Common myeloid progenitor, CD34-positive (primary cell): ENCODE data around the gene RADX.
A peak's percentile ranks its signal among the peaks of the same experiment; 100 is the strongest.

Experiments
- CTCF ChIA-PET: fragments of 350-600 bp; sonication (Branson Sonifier 250); formaldehyde crosslinking; loops from one replicate; lab custom pipeline; 2021; ENCODE audit warnings: antibody characterized with exemption; lab: Charles Lee
- POLR2A ChIA-PET: fragments of 350-600 bp; sonication (Branson Sonifier 250); formaldehyde crosslinking; loops from one replicate; lab custom pipeline; 2021; ENCODE audit warnings: antibody characterized with exemption; lab: Charles Lee
- DNase-seq, 3 donors: peaks; one replicate each; pipeline versions ENCODE4 v3.0.0 to v3.0.0-alpha.2; 2013
- H3K27ac ChIP-seq, 2 experiments: 1 replicate in 1 of 2; 2 replicates in 1 of 2; pipeline ENCODE4 v1.7.0; 2013; ENCODE audit warnings: inconsistent platforms in 2 of 2, low read length in 2 of 2, mild to moderate bottlenecking in 2 of 2, low read depth in 1 of 2, moderate library complexity in 1 of 2; ENCODE audit not compliant: severe bottlenecking in 2 of 2, insufficient read depth in 1 of 2, poor library complexity in 1 of 2
- H3K27me3 ChIP-seq, 5 experiments: replicated peaks in 2 of 5; 1 replicate in 3 of 5; 2 replicates in 2 of 5; pipeline versions ENCODE4 v1.6.1 to v1.7.0; 2013; ENCODE audit warnings: low read length in 4 of 5, mild to moderate bottlenecking in 2 of 5, moderate library complexity in 2 of 5, inconsistent platforms in 1 of 5; ENCODE audit not compliant: insufficient read depth in 5 of 5, control insufficient read depth in 4 of 5
- H3K36me3 ChIP-seq, 4 experiments: 1 replicate in 2 of 4; 2 replicates in 2 of 4; pipeline versions ENCODE4 v1.6.1 to v1.7.0; 2013; ENCODE audit warnings: low read length in 3 of 4, control low read depth in 1 of 4, mild to moderate bottlenecking in 1 of 4; ENCODE audit not compliant: control insufficient read depth in 4 of 4, insufficient read depth in 4 of 4
- H3K4me1 ChIP-seq, 4 experiments: 1 replicate in 3 of 4; 2 replicates in 1 of 4; pipeline versions ENCODE4 v1.6.1 to v1.7.1; 2013; ENCODE audit warnings: low read length in 3 of 4, mild to moderate bottlenecking in 3 of 4, control low read depth in 1 of 4, inconsistent platforms in 1 of 4, moderate library complexity in 1 of 4; ENCODE audit not compliant: control insufficient read depth in 4 of 4, insufficient read depth in 4 of 4; ENCODE audit errors: control extremely low read depth in 1 of 4
- H3K4me3 ChIP-seq, 7 experiments: 1 replicate in 4 of 7; 2 replicates in 3 of 7; pipeline versions ENCODE4 v1.5.1 to v1.7.0; 2013; ENCODE audit warnings: mild to moderate bottlenecking in 7 of 7, low read length in 6 of 7, moderate library complexity in 6 of 7, inconsistent platforms in 2 of 7, low read depth in 2 of 7, control low read depth in 1 of 7; ENCODE audit not compliant: insufficient read depth in 4 of 7, control insufficient read depth in 1 of 7; ENCODE audit errors: extremely low read depth in 1 of 7
- H3K9me3 ChIP-seq, 5 experiments: 1 replicate in 4 of 5; 2 replicates in 1 of 5; pipeline versions ENCODE4 v1.6.1 to v1.7.1; 2013; ENCODE audit warnings: low read length in 4 of 5, mild to moderate bottlenecking in 2 of 5, inconsistent platforms in 1 of 5, low read depth in 1 of 5, moderate library complexity in 1 of 5; ENCODE audit not compliant: control insufficient read depth in 4 of 5, insufficient read depth in 2 of 5; ENCODE audit errors: control extremely low read depth in 1 of 5
- WGBS: methylation state at CpG from one replicate; pipeline ENCODE4 v1.1.5; 2013; ENCODE audit not compliant: insufficient coverage; 5-methylcytosine and 5-hydroxymethylcytosine counted together

RADX gene

DNA sequence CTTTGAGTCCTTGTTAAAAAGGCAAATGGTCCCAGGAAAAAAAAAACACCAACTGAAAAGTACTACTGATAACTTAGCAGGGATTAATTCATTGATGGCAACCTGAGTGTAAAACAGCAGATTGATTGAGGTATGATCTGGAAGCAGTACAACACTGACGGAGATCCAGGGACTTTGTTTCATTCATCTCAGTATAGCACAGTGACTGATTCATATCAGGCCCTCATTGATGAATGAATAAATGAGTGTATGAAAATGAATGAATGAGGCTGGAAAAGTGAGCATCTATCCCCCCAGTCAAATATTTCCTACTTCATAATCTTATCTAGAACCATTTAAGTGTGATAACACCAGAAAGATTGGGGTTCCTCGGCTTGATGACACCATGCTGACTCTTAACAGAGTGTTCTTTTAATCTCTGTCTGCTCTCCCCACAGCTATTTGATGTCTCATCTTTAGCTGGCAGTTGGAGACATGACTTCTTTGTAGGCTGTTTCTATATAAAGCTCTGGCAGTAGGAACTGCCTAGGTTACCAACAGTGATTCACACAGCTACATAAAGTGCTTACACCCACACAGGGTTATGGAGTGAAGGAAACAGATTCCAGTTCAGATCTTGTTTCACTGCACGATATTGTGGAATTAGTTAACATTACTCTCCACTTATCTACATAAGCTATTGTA, 96.1 kb downstream of the RADX start:
- no peaks in the 10 kb centered on the region for H3K4me1 ChIP-seq
- peaks cover 0 to 2% (median 0%) of the 10 kb centered on the region in 5 experiments for H3K27me3 ChIP-seq
- H3K27ac ChIP-seq: no peak overlapping the region
- DNase-seq: no peak
- ChIA-PET POLR2A (no interaction called here), CTCF (no interaction called here)
- H3K36me3 ChIP-seq: no peaks in the 10 kb centered on the region
- WGBS: 71% methylated on average over 1 of the region's 3 CpGs
- H3K9me3 ChIP-seq: no peaks in the 10 kb centered on the region
- H3K4me3 ChIP-seq: no peak overlapping the region

DNA sequence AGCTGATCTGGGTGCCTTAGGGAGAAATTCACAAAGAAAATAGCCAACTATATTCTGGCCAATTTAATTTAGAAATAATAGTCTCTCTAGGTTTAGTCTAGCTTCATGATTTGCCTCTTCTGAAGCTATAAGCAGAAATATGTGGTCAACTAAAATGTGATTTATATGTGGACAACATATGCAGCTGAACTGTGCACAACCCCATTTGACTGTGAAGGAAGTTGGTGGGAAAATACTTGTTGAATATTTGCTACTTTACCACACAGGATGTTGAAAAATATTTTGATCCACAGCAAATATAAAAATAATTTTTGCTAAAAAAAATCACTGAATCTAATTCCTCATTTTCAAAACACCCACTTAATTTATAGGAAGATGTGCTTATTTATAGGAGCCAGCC, 99.0 kb downstream of the RADX start:
- no peaks in the 10 kb centered on the region for H3K4me1 ChIP-seq
- no peaks in the 10 kb centered on the region for H3K36me3 ChIP-seq
- POLR2A ChIA-PET: no interaction called here
- DNase-seq: no peak
- no peaks in the 10 kb centered on the region for H3K9me3 ChIP-seq
- CTCF ChIA-PET: no interaction called here
- H3K27ac ChIP-seq: no peak overlapping the region
- H3K4me3 ChIP-seq: no peak overlapping the region
- no peaks in the 10 kb centered on the region for H3K27me3 ChIP-seq

DNA sequence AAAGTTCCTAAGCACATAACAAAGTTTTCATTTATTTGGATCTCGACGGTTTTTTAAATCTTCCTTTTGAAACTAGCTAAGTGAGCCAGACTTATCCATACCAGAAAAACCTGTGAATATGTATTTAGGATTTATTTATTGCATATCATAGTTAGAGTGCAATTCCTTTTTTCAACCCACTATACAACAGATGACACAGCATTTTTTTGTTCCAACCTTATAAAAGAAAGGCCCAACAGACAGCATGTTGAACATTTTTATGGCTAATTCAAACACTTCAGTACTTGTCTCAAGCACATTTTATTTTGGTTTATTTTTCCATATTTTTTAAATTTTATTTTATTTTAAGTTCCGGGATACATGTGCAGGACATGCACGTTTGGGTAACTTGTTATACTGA, 99.6 kb downstream of the RADX start:
- Histone ChIP-seq H3K36me3 (no peaks in the 10 kb centered on the region), H3K27me3 (no peaks in the 10 kb centered on the region), H3K4me3 (no peak overlapping the region), H3K9me3 (no peaks in the 10 kb centered on the region), H3K4me1 (no peaks in the 10 kb centered on the region), H3K27ac (no peak overlapping the region)
- WGBS: no CpG with 5 or more reads among the region's 4 CpGs
- ChIA-PET CTCF (no interaction called here), POLR2A (no interaction called here)
- DNase-seq: no peak

DNA sequence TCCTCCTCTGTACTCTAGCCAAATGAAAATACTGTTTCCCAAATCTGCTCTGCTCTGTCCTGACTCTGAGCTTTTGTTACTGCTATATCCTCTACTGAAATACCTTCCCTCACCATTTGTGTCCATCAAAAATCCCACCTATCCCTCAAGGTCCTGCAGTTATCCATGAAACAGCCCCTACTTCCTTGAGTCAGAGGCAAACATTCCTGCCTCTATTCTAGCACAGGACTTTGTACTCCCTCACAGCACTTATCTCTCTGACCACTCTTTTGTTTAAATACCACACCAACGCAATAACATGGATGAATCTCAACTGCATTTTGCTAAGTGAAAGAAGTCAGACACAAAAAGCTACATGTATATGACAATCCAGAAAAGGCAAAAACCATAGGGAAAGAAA, 104.2 kb downstream of the RADX start:
- CTCF ChIA-PET: no interaction called here
- DNase-seq: no peak
- no peak overlapping the region for H3K4me3 ChIP-seq
- no peaks in the 10 kb centered on the region for H3K4me1 ChIP-seq
- peaks cover 0 to 7% (median 0%) of the 10 kb centered on the region in 5 experiments for H3K27me3 ChIP-seq
- POLR2A ChIA-PET: no interaction called here
- no peaks in the 10 kb centered on the region for H3K36me3 ChIP-seq
- no peak overlapping the region for H3K27ac ChIP-seq
- WGBS: no CpG with 5 or more reads among the region's 1 CpG
- H3K9me3 ChIP-seq: no peaks in the 10 kb centered on the region

DNA sequence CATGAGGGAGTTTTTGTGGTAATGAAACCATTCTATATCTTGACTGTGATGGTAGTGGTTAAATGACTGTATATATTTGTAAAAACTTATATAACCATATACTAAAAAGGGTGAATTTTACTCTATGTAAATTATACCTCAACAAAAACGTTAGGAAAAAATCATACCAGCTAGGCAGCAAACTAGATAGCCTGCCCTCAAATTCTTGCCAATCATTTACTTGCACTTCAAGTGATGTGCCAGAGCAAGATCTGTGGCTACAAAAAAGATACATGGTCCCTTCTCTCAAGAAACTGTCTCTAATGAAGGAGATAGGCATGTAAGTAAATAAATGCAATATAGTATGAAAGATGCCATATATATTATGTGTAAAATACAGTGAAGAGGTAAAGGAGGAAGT, 104.7 kb downstream of the RADX start:
- no peak for DNase-seq
- H3K9me3 ChIP-seq: no peaks in the 10 kb centered on the region
- H3K4me3 ChIP-seq: no peak overlapping the region
- WGBS: 50% methylated on average over 1 of the region's 1 CpG
- no peaks in the 10 kb centered on the region for H3K4me1 ChIP-seq
- no peaks in the 10 kb centered on the region for H3K36me3 ChIP-seq
- no peak overlapping the region for H3K27ac ChIP-seq
- ChIA-PET POLR2A (no interaction called here), CTCF (no interaction called here)
- peaks cover 0 to 10% (median 0%) of the 10 kb centered on the region in 5 experiments for H3K27me3 ChIP-seq

DNA sequence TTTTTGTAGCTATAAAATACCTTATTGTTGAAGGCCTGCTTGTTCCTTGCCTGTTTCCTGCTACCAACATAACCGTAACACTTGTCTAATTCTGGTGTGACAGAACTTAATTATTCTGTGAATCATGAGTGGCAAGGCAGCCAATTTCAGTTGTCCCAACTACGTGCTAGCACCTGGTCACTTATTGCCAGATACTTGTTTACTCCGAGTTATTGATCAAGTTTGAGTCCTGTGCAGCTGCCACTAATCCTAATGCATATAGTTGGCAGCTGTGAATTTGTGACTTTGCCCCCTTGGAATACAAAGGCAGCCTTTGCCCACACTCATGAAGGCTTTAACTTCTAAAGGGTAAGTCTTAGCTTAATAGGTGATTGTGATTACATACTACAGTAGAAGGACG, 106.9 kb downstream of the RADX start:
- Histone ChIP-seq H3K9me3 (no peaks in the 10 kb centered on the region), H3K4me1 (no peaks in the 10 kb centered on the region), H3K27ac (no peak overlapping the region), H3K27me3 (peaks cover 0 to 21% (median 0%) of the 10 kb centered on the region in 5 experiments), H3K36me3 (no peaks in the 10 kb centered on the region), H3K4me3 (no peak overlapping the region)
- DNase-seq: no peak
- ChIA-PET CTCF (no interaction called here), POLR2A (interaction anchor here (0.6 kb wide), 1 partner anchor 49 kb away, joined by 5 read pairs; no protein-coding TSS in a partner anchor)
- WGBS: 89% methylated on average over 3 of the region's 4 CpGs

DNA sequence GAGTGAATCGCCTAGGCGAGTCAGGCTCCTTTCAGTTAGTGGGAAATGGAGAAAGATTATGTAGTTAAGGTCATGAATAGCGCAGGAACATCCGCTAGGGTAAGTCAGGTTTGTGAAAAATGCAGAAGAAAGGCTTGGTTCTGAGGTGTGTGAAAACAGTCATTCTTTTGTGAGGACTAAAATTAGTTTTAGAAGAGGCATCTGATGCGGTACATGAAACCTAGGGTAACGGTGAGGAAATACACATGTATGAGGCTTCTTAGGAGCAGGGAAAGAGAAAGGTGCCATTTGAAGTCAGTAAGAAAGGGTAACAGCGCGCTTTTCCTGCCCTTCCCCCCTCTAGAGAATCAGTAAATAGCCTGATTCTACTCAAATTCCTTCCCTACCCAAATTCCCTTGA, 114.2 kb downstream of the RADX start:
- POLR2A ChIA-PET: no interaction called here
- DNase-seq: peak; percentile 0 to 29 (median 10)

More for the DNA sequence above, 114.2 kb downstream of the RADX start:
- Histone ChIP-seq H3K4me3 (peak overlapping the region in 3 of 7 experiments; percentile 55 to 69 (median 58)), H3K27ac (no peak overlapping the region), H3K4me1 (peaks cover 0 to 11% (median 3%) of the 10 kb centered on the region in 4 experiments), H3K9me3 (peaks cover 0 to 1% (median 0%) of the 10 kb centered on the region in 5 experiments), H3K27me3 (peaks cover 10 to 64% (median 16%) of the 10 kb centered on the region in 5 experiments), H3K36me3 (no peaks in the 10 kb centered on the region)
- CTCF ChIA-PET: no interaction called here
- 14% methylated on average over 7 of the region's 8 CpGs for WGBS
